COLO668 (cell line): ENCODE measurements around the gene RNF39.
"Not testable (repeated sequence)": the region's sequence is repeated elsewhere in the genome, so short reads cannot be mapped to it uniquely, and the experiment has no call there.

Experiments used
- DNase-seq: peaks from one replicate; lab custom pipeline; 2025; ENCODE audit not compliant: unreplicated experiment; lab: John Stamatoyannopoulos, UW

The RNF39 gene, protein sequence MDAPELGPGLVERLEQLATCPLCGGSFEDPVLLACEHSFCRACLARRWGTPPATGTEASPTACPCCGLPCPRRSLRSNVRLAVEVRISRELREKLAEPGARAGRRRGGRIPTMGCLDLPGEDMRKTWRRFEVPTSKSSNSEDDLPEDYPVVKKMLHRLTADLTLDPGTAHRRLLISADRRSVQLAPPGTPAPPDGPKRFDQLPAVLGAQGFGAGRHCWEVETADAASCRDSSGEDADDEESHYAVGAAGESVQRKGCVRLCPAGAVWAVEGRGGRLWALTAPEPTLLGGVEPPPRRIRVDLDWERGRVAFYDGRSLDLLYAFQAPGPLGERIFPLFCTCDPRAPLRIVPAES

DNA sequence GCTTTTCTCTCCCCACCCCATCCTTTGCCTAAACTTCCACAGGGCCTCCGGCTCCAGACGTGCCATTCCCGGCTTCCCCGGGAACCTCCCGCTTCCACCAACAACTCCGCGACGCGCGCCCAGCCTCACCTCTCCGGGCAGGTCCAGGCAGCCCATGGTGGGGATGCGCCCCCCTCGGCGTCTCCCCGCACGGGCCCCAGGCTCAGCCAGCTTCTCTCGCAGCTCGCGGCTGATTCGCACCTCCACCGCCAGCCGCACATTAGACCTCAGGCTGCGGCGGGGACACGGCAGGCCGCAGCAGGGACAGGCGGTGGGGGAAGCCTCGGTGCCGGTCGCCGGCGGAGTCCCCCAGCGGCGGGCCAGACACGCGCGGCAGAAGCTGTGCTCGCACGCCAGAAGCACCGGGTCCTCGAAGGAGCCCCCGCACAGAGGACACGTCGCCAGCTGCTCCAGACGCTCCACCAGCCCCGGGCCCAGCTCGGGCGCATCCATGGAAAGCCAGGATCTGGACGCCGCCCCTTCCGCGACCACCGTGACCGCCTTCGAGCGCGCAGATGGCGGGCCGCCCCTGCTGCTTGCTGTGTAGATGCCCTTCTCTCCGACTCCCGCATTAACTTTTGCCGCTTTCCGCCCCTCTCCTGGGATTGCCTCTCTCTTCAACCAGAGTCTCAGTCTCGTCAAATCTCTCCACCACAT lies at the start of gene RNF39:
Gene RNF39, minus strand, starts transcription at position 676 of the 696 bp plus-strand sequence. Its CDS starts 184 bp downstream, at position 492.
- DNase-seq, result no peak

DNA sequence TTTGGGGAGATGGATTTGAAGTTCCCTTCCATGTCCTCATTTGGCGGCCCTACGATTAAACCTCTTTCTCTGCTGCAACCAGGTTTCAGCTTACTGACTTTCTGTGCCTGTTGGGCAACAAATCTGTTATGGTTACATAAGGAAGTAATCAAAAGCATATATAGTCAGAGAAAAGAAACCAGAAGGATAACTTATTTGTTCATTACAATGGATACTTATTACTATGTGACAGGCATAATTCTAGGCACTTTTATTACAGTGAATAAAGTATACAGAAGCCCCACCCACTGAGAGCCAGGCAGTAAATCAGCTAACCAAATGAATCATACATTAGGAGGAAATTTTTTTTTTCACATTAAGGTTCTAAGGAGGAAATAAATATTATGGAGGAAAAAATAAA lies 46.9 kb upstream of the RNF39 start:
- DNase-seq, result no peak

DNA sequence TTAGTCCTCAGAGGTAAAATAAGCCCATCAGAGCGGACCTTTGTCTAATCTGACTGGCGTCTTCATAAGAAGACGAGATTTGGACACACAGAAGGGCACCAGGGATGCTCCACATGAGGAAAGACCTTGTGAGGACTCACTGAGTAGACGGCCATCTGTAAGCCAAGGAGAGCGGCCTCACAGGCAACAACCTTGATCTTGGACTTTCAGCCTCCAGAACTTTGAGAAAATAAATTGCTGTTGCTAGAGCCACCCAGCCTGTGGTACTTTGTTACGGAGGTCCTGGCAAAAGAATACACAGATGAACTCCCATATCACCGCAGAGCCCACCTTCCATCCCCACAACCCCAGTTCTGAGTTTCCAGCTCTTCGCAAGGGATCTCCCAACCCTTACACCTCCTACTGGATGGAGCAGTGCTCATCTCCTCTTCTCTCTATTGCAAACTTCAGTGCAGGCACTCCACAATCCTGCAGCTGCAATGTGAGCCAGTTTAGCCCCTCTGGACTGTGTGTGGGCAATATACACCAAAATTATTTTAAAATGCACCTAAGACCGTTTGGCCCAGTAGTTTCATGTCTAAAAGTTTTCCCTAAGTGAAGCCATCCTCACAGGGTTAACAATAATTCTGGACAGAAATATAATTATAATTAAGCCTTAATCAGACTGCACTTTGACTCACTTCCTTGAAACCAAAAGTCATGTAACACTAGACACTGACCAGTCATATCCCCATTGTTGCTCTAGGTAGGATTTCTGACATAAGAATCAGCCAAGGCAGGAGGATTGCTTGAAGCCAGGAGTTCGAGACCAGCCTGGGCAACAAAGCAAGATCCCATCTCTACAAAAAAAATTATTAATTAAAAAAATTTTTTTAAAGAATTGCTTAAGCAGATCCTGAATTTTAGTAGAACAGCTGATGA lies 46.1 kb upstream of the RNF39 start:
- no peak for DNase-seq

DNA sequence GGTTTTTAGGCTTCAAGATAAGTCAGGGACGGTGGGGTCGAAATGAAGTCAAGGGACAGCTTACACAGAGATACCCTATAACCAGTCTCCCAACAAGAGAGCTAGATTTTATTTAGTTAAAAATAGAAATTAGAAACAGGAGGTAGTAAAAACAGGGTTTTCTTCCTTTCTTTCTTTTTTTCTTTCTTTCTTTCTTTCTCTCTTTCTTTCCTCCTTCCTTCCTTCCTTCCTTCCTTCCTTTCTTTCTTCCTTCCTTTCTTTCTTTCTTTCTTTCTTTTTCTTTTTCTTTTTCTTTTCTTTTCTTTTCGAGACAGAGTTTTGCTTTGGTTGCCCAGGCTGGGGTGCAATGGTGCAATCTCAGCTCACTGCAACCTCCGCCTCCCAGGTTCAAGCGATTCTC lies 43.1 kb upstream of the RNF39 start:
- not testable (repeated sequence) for DNase-seq

DNA sequence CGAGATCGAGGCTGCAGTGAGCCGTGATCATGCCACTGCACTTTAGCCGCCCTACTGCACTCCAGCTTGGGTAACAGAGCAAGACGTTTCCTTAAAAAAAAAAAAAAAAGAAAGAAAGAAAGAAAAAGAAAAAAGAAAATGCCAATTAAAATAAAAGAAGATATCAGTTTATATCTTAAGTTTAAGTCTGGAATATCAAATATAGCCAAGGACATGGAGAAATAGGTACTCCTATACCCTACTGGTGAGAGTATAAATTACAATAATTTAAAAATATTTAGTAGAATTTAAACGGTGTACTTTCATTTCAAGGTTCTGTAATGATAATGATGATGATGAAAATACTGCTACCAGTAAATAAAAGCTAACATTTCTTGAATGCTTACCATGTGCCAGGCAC lies 41.2 kb upstream of the RNF39 start:
- DNase-seq, result no peak

DNA sequence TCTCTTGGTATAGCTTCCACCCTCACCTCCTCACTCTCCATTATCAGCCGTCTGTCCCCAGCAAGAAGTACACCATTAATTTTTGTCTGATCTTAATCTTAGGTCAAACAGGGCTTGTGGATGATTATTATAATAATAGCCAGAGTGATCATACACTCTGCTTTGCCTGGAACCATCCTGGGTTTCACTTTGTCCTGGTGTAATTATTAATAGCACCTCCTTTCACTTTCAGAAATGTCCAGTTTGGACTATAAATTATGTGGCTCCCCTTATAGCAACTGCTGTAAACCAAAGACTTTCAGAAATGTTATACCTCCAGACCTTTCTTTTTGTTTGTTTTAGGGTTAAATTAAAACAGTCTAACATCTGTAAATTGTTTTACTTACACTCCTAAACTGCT lies 38.3 kb upstream of the RNF39 start:
- no peak for DNase-seq

DNA sequence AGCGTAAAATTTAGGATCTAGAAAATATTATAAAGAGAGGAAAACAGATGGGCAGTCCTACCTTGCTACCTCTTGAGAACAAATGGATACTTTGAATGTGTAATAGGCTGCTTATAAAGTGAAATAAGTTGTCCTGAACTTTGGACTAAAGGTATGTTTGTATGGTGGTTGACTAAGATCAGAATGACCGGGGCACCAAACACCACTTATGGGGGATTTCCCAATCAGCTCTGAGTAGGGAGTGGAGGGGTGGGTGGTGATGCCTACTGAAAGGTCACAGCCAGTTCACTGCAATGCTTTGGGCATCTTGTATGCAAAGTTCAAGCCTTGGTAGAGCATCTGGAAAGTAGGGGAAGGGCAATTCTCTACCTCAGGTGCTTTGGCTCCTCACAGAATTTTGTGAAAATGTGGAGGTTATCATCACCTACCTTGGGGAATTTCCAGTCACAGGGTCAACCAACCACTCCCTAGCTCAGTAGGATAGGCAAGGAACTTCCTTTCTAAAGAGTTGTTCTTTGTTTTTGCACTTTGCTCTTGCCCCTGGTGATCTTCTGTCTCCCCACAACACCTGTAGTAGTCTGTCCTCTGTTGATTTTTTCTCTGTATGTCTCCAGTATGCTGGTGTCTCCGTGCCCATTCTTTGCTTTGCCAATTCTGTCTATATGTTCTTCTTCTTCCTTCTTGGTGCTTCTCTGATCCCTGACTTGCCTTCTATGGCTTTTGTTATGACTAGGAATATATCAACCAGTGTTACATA lies 37.6 kb upstream of the RNF39 start, which contains the start of gene TRIM31:
Gene TRIM31, minus strand, starts transcription at position 88 of the 757 bp plus-strand sequence. CDS start 285 bp downstream, outside the sequence.
- DNase-seq, result no peak

DNA sequence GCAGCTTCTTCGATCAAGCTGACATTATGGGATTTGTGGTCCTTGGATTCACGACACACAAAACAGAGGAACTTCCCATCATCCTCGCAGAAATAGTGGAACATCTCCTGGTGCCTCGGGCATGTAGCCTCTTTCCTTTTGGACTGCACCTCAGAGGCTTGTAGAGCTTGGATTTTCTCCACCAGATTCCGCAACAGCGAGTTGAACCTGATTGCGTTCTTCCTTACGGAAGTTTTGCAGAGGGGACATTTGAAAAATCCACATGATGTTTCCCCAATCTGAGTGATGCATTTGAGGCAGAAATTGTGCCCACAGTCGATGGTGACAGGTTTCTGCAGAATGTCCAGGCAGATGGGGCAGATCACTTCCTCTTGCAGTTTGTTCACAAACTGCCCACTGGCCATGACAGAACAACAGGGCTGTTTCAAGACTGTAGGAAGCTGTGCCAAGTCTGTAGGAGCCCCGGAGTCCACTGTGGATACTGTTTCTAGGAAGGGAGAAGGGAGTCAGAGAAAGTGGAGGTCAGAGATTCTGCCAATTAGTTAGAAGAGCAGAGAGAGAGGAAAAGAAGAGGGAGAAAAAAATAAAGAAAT lies 36.9 kb upstream of the RNF39 start:
- DNase-seq, result no peak

DNA sequence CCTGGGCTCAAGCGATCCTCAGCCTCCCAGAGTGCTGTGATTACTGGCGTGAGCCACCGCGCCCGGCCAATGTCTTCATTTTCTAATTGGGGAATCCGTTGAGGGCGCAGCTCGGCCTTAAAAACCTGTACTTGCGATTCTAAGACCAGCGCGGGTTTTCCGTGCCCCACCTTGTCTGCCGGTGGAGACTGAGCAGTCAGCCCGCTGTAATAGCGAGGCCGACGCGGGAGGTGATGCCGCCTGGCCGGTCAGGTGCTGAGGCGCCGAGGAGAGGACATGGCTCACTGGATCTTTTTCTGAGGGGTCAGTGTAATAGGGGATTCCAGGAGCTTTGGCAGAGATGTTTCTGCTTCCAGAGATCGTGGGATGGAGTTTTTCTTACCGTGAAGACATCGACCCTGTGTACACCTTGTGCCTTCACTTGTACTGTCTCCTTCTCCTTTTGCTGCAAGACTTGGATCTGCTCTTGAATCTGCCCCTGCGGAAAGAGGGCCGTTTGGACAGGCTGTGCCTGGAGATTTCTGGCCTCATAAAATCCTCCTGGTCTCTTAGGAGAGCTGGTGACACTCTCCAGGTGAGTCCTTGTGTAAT lies 35.8 kb upstream of the RNF39 start:
- DNase-seq, result no peak

DNA sequence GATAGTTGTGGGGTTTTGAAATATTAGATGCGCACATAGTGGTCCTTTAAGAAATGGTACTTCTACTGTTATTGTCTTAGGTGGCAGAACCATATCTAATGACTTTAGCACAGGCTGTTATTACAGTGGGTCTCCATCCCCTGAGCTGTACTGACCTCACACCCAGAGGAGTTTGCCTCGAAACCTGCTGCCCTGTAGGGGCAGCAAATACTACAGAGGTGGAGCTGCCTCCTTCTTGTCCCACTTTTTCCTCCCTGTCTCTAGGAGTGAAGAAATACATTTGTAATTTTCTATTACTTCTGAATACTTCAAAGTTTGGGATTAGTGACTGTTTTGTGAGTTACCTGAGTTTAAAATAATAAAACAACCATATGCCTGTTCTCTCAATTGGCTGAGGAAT lies 29.1 kb upstream of the RNF39 start:
- DNase-seq, result no peak

DNA sequence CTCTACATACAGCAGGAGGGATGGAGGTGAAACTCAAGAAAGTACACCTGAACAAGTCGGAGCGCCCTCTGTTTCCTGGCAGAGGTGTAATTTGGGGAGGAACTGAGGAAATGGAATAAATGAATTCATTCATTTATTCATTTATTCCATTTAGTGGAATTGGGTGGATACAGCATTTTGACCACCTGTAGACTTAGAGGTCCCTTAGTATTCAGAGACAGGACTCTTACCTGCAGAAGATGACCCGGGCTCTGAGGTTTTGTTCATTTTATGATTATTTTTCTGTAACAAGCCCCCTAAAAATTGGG lies 28.3 kb upstream of the RNF39 start:
- DNase-seq, result no peak

DNA sequence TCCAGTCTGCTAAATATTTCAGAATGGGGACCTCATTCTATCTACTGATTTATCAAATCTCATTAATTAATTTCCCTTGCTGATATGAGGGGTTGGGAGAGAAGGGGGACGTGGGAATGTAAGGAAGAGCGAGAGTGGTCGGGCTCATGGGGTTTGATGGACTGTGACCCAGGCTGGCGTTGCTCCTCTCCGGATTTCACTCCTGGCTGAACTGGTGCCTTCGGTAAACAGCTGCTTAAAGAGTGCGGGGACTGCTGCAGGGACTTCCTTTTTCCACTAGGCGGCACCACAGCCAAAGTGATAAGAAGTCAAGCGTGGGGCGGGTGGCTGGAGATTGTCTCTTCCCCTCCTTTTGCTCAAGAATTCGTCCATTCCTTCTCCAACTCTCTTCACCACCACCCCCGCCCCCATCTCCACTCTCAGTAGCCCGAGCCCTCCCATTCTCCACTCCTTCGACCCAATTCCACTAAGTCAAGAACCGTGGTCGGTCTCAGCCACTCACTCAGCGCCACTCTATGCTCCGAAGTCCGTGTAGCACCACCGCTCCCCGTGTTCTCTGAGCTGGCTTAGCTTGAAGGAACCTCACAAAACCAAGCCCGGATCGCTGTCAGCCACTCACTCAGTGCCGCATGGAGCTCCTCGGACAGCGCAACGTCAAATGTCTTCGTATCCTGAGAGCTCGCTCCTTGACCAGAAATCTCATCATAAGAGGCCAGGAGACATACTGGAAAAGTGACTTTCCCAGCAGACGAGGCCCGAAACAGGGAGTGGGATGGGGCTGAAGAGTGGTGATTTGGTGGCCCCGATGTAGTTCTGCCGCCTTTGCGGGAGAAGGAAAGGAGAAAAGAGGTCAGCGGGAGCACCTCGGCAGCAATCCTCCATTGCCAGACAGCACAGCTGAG lies 27.7 kb upstream of the RNF39 start:
- DNase-seq, result peak; percentile 62

DNA sequence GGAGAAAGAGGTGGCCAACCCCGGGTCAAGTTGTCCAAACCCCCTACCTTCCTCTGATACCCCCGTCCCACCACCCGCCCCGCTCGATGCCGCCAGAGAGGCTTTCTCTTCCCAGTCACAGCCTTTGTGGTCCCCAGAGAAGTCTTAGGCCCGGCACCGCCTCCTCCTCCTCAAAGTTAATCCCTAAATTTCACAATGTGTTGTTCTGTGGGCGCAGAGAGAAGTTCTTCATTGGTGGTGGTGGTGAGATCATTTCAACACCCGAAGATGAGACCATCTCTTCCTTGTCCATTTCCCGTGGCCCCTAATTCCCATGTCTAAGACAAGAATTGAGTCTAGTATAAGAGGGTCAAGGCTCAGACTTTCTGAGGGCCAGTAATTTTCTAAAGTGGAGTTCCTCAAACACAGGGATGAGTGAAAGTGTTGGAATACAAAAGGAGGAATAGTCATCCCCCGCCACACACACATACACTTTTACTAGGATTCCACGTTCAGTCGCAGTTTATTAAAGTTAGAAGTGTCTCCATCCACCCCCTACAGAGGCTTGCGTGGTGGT lies 26.9 kb upstream of the RNF39 start:
- no peak for DNase-seq

DNA sequence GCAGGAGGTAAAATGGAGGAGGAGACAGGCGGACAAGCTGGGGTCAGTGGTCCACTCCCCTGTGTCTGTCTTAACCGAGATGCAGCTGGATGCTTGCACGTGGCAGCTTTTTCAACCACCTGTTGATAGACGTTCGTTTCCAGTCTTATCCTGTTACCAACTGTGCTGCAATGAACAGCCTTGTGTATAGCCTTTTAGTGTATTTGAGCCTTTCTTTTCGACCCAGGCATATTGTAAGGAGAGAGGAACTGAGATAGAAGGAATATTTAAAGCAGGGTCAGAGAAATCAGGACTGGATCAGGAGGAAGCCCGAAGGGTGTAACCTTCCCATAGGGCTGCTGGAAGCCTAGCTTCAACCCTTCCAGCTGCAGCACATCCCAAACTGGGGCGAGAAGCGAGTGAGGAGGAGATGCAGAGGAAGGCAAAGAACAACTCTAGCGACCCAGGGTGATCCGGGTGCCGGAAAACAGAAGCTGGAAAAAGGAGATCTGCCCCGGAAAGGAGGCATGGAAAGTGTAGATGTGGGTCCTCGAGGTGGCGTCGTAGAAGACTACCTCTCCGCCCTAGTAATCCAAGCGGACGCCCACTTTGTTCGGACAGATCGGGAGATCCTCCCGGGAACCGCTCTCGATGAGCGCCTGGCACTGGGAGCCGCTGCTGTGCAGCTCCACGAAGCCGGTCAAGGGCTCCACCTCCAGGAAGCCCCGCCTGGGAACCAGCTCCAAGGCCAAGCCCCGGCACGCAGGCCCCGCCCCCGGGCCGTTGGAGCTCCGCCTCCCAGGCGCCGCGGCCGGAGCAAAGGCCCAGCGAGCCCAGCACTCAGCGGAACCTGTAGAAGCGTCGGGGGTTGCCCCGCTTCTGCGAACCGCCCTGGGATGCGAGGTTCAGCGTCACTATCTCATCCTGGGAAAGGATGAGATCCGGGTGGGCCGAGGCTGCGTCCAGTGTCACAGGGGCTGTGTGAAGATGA lies 26.2 kb upstream of the RNF39 start:
- DNase-seq, result peak; percentile 83

DNA sequence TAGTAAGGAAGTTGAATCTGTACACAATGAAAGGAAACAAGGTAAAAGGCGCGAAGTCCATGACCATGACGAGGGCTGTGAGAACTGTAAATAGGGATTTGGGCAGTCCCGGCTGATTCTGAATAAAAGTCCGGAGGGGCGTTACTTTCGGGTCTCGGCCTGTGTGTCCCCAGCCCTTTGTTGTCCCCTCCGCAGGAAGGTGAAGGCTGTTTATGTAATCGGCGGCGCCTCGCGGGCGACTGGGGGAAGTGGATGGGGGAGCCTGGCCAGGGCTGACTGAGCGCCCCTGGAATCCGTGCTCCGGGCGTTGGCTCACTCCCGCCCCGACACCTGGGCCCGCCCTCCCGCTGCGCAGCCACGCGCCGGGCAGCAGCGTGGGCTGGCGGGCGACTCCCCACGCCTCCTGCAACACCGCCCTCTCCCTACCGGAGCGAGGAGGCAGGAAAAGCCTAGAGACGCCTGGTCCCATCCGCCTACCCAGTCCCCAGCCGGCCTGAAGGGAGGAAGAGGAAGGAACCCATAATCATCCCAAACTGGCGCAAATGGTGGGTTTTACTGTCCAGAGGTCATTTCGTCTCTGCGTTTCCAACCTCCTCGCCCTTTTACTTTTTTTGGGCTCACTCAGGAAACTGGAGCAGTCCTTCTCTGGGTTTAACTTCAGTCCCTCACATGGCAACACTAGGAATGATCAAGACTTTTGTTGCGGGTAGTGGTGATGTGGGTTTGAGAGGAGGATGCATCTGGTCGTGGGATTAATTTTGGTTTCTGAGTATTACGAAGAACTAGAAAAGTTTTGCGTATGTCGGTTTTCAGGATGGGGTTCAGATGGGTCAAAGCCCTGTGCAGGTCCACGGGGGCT lies 25.2 kb upstream of the RNF39 start:
- DNase-seq, result peak; percentile 61

DNA sequence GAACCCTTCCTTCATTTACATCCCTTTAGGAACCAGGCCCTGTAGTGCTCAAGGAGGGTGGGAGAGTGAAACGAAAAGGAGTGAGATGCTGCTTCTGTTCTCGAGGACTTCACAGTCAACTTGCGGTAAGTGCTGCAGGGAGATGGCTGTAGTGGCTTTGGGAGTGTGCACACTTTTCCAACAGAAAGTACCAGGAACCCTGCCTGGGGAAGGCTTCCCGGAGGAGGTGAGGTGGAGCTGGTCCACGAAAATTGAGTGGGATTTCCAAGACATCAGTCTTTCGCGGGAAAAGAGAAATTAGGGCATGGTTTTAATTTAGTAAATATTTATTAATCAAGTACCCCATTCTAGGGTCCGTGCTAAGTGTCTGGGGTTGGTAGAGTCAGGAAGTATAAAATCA lies 24.6 kb upstream of the RNF39 start:
- no peak for DNase-seq
